G401.6 (cell line): ENCODE results near the gene MN1.

Source experiments
- FAIRE-seq: peaks from 2 replicates; lab custom pipeline; 2012; peaks lifted over from hg19 to GRCh38; lab: Jason Lieb, UNC

MN1 gene

GRCh38 chr22:27799015-27799826 is 2.3 kb downstream of the MN1 start:
- FAIRE-seq = no peak

GRCh38 chr22:27798511-27799014 is 3.0 kb downstream of the MN1 start:
- FAIRE-seq = no peak

GRCh38 chr22:27797520-27798391 is 3.8 kb downstream of the MN1 start:
- FAIRE-seq = no peak

- no peak for FAIRE-seq
These were observed 4.6 kb downstream of the MN1 start for GRCh38 chr22:27796829-27797519.

DNA sequence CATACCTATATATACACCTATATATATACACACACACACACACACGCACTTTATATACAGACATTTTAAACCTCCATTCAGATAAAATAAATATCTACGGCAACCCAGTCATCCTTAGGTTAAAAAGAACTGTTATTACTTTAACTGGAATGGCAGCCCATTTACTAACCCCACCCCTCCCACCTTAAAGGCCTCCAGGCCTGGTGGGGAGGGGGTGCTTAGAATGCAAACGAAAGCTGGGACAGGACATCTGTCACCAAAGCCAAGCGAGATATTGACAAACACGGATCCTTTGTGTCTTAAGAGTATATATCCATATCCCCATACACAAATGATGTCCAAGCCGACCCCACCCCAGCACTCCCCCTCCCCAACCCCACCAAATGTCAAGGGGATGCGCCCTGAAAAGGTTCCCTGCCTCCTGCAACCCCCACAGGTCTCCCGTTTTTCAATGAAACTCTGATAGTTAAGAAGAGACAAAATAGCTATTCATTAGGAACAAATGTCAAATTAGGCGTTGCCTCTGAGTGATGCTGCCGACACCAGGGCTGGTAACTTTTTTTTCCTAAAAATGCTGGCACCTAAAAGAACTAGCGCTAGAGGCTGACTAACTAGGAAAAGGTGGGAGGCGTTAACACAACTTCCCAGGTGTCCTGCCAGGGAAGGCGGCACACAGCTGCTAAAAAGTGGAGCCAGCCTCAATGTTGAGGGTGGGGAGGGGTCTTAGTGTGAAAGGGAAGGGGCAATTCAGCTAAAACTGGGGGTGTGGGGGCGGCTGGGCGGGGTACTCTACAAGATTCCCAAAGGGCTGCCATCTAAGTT is 5.6 kb downstream of the MN1 start:
- no peak for FAIRE-seq

DNA sequence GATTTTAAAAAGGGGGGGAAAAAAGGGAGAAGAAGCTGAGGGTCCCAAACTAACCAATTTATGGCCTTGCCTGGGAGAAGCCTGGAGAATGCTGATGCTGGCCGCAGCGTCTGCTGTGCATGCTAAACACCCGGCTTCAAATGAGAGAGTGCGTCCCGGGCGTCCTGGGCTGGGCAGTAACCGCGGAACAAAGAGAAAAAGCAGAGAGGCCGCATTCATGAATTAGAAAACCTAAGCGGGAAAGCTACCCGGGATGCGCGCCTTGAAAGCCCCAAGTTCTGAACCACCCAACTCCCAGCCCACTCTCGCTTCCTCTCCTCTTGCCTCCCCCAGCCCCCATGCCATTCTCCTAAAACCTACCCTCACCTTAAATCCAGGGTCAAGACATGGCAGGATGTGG is 6.5 kb downstream of the MN1 start:
- FAIRE-seq = no peak

DNA sequence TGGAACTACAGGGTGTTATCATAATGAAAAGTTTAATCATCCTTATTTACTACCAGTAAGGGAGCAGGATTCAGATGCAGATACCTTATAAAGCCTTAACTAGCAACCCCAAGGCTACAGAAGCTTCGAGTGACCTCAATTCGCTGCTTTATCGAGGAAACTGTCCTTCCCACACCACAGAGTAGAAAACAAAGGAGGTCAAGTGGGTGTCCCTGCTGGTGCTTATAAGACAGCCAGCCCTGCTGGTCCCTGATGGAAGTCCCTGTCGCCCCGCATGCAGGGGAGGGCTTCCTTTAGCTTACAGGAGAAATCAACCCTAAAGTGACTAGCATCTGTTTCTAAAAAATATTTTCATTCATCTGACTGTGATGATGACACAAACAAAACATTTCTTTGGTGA is 7.3 kb downstream of the MN1 start:
- no peak for FAIRE-seq

GRCh38 chr22:27793576-27793975 is 8.0 kb downstream of the MN1 start:
- FAIRE-seq = no peak

GRCh38 chr22:27792452-27793161 is 8.9 kb downstream of the MN1 start:
- no peak for FAIRE-seq

DNA sequence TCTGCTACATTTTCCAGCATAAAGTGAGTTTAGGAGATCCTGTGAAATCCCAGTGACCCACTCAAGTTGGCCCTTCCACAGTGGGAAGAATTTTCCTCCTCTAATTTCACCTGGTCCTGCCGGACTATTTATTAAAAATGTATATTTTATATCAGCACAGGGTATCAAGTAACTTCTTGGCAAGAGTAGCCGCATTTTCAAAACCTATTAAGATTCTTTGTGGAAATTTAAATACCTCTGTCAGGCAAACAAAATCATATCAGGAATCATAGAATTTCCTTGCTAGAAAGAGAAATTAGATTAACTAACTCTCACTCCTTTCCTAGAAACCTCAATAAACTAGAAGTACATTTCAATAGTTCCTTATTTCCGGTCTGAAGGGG is 9.7 kb downstream of the MN1 start:
- no peak for FAIRE-seq

GRCh38 chr22:27791159-27791858 is 10.2 kb downstream of the MN1 start:
- no peak for FAIRE-seq

GRCh38 chr22:27790376-27791158 is 11.0 kb downstream of the MN1 start:
- no peak for FAIRE-seq

GRCh38 chr22:27788500-27789288 is 12.9 kb downstream of the MN1 start:
- no peak for FAIRE-seq

DNA sequence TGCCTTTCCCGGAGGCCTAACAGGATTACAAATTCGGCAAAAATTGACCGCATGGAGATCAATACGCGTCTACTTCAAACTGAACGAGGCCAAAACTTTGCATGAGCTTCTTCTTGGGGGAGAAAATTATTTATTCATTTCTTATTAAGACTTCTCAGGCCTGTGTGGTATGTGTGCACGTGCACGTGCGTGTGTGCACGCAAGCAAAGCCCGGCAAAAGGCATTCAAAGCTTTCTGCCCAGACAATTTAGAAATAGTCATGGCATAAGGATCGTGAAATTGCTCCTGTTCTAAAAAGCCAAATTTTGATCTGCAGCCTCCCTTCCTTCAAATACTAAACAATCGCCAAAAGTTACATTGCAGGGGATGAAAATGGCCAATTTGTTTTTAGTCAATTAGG is 14.6 kb downstream of the MN1 start:
- no peak for FAIRE-seq

GRCh38 chr22:27786291-27786932 is 15.1 kb downstream of the MN1 start:
- no peak for FAIRE-seq

- no peak for FAIRE-seq
These were observed 15.7 kb downstream of the MN1 start for GRCh38 chr22:27785831-27786230.

DNA sequence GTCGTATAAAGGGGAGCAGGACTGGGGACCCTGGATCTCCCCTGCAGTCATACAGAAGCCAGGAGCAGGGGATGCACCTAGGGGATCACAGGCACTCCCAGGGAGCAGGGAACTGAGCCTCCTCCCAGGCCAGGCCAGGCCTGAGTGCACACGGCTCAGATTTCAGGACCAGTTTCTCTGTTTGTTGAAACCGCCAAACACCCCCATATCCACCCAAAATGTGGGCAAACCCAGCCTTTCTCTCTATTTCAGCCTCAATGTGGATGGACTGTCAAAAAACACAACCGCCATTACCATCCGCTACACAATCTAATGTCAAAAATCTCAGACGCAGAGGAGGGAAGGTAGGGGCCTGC is 17.5 kb downstream of the MN1 start:
- FAIRE-seq = no peak

DNA sequence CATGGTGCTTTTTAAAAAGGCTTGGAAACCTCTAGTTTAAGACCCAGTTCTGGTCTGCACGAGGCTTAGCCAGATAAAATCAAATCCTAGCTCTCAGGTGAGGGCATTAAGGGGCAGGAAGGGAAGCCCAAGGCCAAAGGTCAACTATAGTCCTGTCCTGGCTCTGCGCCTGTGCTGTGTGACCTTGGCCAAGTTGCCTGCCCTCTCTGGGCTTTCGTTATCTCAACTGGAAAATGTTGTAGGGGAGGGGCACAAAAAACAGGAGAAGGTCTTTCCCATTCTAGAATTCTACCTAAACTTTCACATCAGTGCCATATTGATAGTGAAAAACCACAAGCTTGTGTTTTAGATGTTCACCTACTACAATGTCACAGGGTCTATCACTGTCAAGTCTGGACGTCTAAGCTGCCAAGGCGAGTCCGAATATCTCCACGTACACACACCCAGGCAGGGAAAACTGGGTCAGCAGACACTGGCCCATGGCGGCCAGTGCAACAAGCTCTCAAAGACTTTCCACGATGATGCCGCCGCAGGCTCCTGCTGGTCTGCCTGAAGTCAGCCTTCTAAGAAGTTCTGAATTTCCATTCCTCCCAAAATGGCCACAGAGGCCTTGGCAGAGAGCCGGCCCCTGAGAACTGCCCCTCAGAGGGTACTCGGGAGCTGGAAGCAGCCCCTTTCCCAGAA is 18.0 kb downstream of the MN1 start:
- no peak for FAIRE-seq
